SK-N-SH treated with all-trans-retinoic acid at 6 μM for 48 hours (cell line): ENCODE data around the gene CEACAM20.

Experiments used
- ATAC-seq: fragments of 200-7000 bp; cut with Tn5 transposase; 3 replicates; pipeline ENCODE4 v1.9.1; 2020; ENCODE audit warnings: mild to moderate bottlenecking, moderate library complexity
- ARNTL ChIP-seq: fragments of 450-650 bp; formaldehyde crosslinking; IDR thresholded peaks from 2 replicates; pipeline ENCODE4 v1.5.0; 2020; ENCODE audit warnings: low read depth, mild to moderate bottlenecking, moderate library complexity, borderline replicate concordance
- BACH2 ChIP-seq: fragments of 250-450 bp; sonication (Bioruptor Pico); IDR thresholded peaks from 2 replicates; pipeline ENCODE4 v1.9.0; 2021; ENCODE audit warnings: mild to moderate bottlenecking, borderline replicate concordance
- CREB5 ChIP-seq: fragments of 250-450 bp; sonication (Bioruptor Pico); IDR thresholded peaks from 2 replicates; pipeline ENCODE4 v1.5.1; 2020; ENCODE audit warnings: low read depth, mild to moderate bottlenecking, moderate library complexity
- CSDC2 ChIP-seq: fragments of 250-450 bp; sonication (Bioruptor Pico); IDR thresholded peaks from 2 replicates; pipeline ENCODE4 v1.5.0; 2020; ENCODE audit warnings: mild to moderate bottlenecking, moderate library complexity
- CSRNP3 ChIP-seq: fragments of 250-450 bp; sonication (Bioruptor Pico); IDR thresholded peaks from 2 replicates; pipeline ENCODE4 v1.5.1; 2021; ENCODE audit warnings: mild to moderate bottlenecking, moderate library complexity
- ESRRG ChIP-seq: fragments of 250-450 bp; sonication (Bioruptor Pico); IDR thresholded peaks from 2 replicates; pipeline ENCODE4 v1.6.1; 2021; ENCODE audit warnings: mild to moderate bottlenecking
- ISL1 ChIP-seq: fragments of 250-450 bp; sonication (Bioruptor Pico); IDR thresholded peaks from 2 replicates; pipeline ENCODE4 v2.1.2; 2022; ENCODE audit warnings: mild to moderate bottlenecking, moderate library complexity
- OSR1 ChIP-seq: fragments of 250-450 bp; sonication (Bioruptor Pico); IDR thresholded peaks from 2 replicates; pipeline ENCODE4 v1.8.0; 2022; ENCODE audit warnings: moderate library complexity, mild to moderate bottlenecking, inconsistent platforms
- PATZ1 ChIP-seq: fragments of 250-450 bp; sonication (Bioruptor Pico); IDR thresholded peaks from 2 replicates; pipeline ENCODE4 v1.8.0; 2020; ENCODE audit warnings: mild to moderate bottlenecking, moderate library complexity, borderline replicate concordance
- POU6F1 ChIP-seq: fragments of 250-450 bp; sonication (Bioruptor Pico); IDR thresholded peaks from 2 replicates; pipeline ENCODE4 v1.8.0; 2021; ENCODE audit warnings: low read depth, mild to moderate bottlenecking, moderate library complexity, borderline replicate concordance
- PPARA ChIP-seq: fragments of 250-450 bp; sonication (Bioruptor Pico); IDR thresholded peaks from 2 replicates; pipeline ENCODE4 v1.5.0; 2020; ENCODE audit warnings: mild to moderate bottlenecking, borderline replicate concordance
- RARB ChIP-seq: fragments of 250-450 bp; sonication (Bioruptor Pico); IDR thresholded peaks from 2 replicates; pipeline ENCODE4 v1.8.0; 2021; ENCODE audit warnings: mild to moderate bottlenecking, moderate library complexity
- SNAI2 ChIP-seq: fragments of 250-450 bp; sonication (Bioruptor Pico); IDR thresholded peaks from 2 replicates; pipeline ENCODE4 v1.5.0; 2020; ENCODE audit warnings: mild to moderate bottlenecking, moderate library complexity
- TCF4 ChIP-seq: fragments of 250-450 bp; sonication (Bioruptor Pico); IDR thresholded peaks from 2 replicates; pipeline ENCODE4 v1.8.0; 2021; ENCODE audit warnings: mild to moderate bottlenecking, moderate library complexity, borderline replicate concordance
- TOX ChIP-seq: fragments of 250-450 bp; sonication (Bioruptor Pico); IDR thresholded peaks from 2 replicates; pipeline ENCODE4 v1.8.0; 2021; ENCODE audit warnings: mild to moderate bottlenecking, moderate library complexity, borderline replicate concordance
- TSHZ2 ChIP-seq: fragments of 250-450 bp; sonication (Bioruptor Pico); IDR thresholded peaks from 2 replicates; pipeline ENCODE4 v1.5.0; 2020; ENCODE audit warnings: mild to moderate bottlenecking, moderate library complexity
- ZC3H10 ChIP-seq: fragments of 250-450 bp; sonication (Bioruptor Pico); IDR thresholded peaks from 2 replicates; pipeline ENCODE4 v1.5.1; 2021; ENCODE audit warnings: mild to moderate bottlenecking, moderate library complexity
- ZFP3 ChIP-seq: fragments of 250-450 bp; sonication (Bioruptor Pico); IDR thresholded peaks from 2 replicates; pipeline ENCODE4 v1.5.0; 2020; ENCODE audit warnings: mild to moderate bottlenecking, moderate library complexity
- ZFP30 ChIP-seq: fragments of 450-650 bp; formaldehyde crosslinking; IDR thresholded peaks from 2 replicates; pipeline ENCODE4 v1.5.0; 2022; ENCODE audit warnings: mild to moderate bottlenecking, moderate library complexity
- ZNF565 ChIP-seq: fragments of 450-650 bp; formaldehyde crosslinking; conservative IDR thresholded peaks from 2 replicates; pipeline ENCODE4 v1.5.0; 2020; ENCODE audit warnings: low read depth, mild to moderate bottlenecking, moderate library complexity
- ZNF70 ChIP-seq: fragments of 450-650 bp; formaldehyde crosslinking; IDR thresholded peaks from 2 replicates; pipeline ENCODE4 v1.5.0; 2020; ENCODE audit warnings: mild to moderate bottlenecking, moderate library complexity
- ZNF8 ChIP-seq: fragments of 450-650 bp; formaldehyde crosslinking; IDR thresholded peaks from 2 replicates; pipeline ENCODE4 v1.5.0; 2020; ENCODE audit warnings: mild to moderate bottlenecking, moderate library complexity

Gene CEACAM20

GRCh38 chr19:44499962-44500949 lies 29.2 kb downstream of the CEACAM20 start, which contains the start of gene ZNF180:
Gene ZNF180, minus strand, starts transcription at chr19:44500522. Its CDS starts 3,188 bp downstream, at chr19:44497334.
- TF ChIP-seq ZFP30 (CRISPR knock-in tag) (no peak), ZFP3 (0 out of 2 replicates have a peak, but pooled peaks have one; percentile 65), CSRNP3 (CRISPR knock-in tag) (no peak), TCF4 (CRISPR knock-in tag) (no peak), RARB (CRISPR knock-in tag) (no peak), BACH2 (CRISPR knock-in tag) (no peak), TOX (CRISPR knock-in tag) (no peak), ARNTL (0 out of 2 replicates have a peak, but pooled peaks have one; percentile 9), TSHZ2 (CRISPR knock-in tag) (0 out of 2 replicates have a peak, but pooled peaks have one; percentile 44), ZNF70 (CRISPR knock-in tag) (no peak), ISL1 (no peak), CREB5 (CRISPR knock-in tag) (no peak), ZC3H10 (CRISPR knock-in tag) (no peak), SNAI2 (CRISPR knock-in tag) (no peak), ESRRG (CRISPR knock-in tag) (no peak), PPARA (CRISPR knock-in tag) (no peak), ZNF8 (CRISPR knock-in tag) (no peak), CSDC2 (CRISPR knock-in tag) (no peak; the same call in 1 of the 2 replicates), ZNF565 (CRISPR knock-in tag) (0 out of 2 replicates have a peak, but pooled peaks have one; percentile 49), PATZ1 (CRISPR knock-in tag) (peak; percentile 52; the same call in 1 of the 2 replicates), OSR1 (CRISPR knock-in tag) (no peak), POU6F1 (0 out of 2 replicates have a peak, but pooled peaks have one; percentile 36)

GRCh38 chr19:44499559-44499958 lies 29.9 kb downstream of the CEACAM20 start:
- no peak for ATAC-seq
- TF ChIP-seq TSHZ2 (CRISPR knock-in tag) (no peak), PATZ1 (CRISPR knock-in tag) (no peak)

More at GRCh38 chr19:44499962-44500949, 29.2 kb downstream of the CEACAM20 start, which contains the start of gene ZNF180:
- ATAC-seq = peak; percentile 94
